KOPT-K1 (cell line): ENCODE measurements around the gene DVL3.
"Not testable (repeated sequence)": the region's sequence is repeated elsewhere in the genome, so short reads cannot be mapped to it uniquely, and the experiment has no call there.

Experiments used
- H3K27ac ChIP-seq: fragments of 200-600 bp; sonication (generic); 2 replicates; pipeline ENCODE4 v1.5.1; 2016; ENCODE audit warnings: antibody characterized with exemption, mild to moderate bottlenecking, low read depth, low read length; ENCODE audit not compliant: poor library complexity, severe bottlenecking
- H3K36me3 ChIP-seq: fragments of 200-600 bp; sonication (generic); 2 replicates; pipeline ENCODE4 v1.5.1; 2017; ENCODE audit warnings: antibody characterized with exemption, mild to moderate bottlenecking, low read length, moderate library complexity; ENCODE audit not compliant: insufficient read depth
- H3K9me3 ChIP-seq: fragments of 200-600 bp; sonication (generic); 2 replicates; pipeline ENCODE4 v1.5.1; 2017; ENCODE audit warnings: antibody characterized with exemption, low read length, mild to moderate bottlenecking; ENCODE audit not compliant: insufficient read depth, poor library complexity, severe bottlenecking

Gene DVL3

GRCh38 chr3:184154885-184155643 lies at the start of gene DVL3:
Gene DVL3 (plus strand): TSS chr3:184155377. CDS start chr3:184155636, 259 bp downstream.
- Histone ChIP-seq H3K27ac (peak within 1 kb of the TSS; percentile 66), H3K9me3 (no peaks in the 10 kb centered on the region), H3K36me3 (no peaks in the 10 kb centered on the region)

DNA sequence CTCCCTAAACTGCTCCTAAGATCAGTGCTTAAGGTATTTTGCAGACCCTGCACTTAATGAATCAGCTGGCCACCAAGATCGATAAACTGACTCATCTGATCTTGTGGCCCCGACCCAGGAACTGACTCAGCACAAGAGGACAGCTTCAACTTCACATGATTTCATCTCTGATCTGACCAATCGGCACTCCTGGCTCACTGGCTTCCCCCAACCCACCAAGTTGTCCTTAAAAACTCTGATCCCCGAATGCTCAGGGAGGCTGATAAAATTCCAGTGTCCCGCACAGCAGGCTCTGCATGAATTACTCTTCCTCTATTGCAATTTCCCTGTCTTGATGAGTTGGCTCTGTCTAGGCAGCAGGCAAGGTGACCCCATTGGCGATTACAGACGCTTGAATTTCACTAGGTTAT lies 44.9 kb upstream of the DVL3 start:
- Histone ChIP-seq H3K27ac (no peak overlapping the region), H3K9me3 (no peaks in the 10 kb centered on the region), H3K36me3 (no peaks in the 10 kb centered on the region)

DNA sequence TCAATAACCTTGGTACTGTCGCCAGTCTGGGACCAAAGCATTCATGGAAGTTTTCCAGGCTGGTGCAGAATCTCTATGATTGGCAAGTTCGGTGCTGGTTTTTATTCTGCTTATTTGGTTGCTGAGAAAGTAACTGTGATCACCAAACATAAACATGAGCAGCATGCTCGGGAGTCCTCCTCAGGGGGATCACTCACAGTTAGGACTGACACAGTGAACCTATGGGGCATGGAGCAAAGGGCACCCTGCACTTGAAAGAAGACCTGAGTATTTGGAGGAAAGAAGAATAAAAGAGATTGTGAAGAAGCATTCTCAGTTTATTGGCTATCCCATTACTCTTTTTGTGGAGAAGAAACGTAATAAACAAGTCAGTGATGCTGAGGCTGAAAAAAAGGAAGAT lies 39.2 kb upstream of the DVL3 start:
- no peak overlapping the region for H3K27ac ChIP-seq
- no peaks in the 10 kb centered on the region for H3K9me3 ChIP-seq
- no peaks in the 10 kb centered on the region for H3K36me3 ChIP-seq

DNA sequence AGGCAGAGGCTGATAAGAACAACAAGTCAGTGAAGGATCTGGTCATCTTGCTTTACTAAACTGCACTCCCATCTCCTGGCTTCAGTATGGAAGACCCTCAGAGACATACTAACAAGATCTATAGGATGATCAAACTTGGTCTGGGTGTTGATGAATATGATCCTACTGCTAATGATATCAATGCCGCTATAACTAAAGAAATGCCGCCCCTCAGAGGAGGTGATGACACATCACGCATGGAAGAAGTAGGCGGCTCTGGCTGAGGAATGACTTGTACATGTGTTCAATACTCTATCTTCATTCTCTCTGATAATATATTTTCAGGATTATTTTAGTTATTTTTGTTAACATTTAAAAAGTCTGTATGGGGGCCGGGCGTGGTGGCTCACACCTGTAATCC lies 37.5 kb upstream of the DVL3 start:
- Histone ChIP-seq H3K36me3 (no peaks in the 10 kb centered on the region), H3K27ac (no peak overlapping the region), H3K9me3 (no peaks in the 10 kb centered on the region)

- H3K9me3 ChIP-seq, H3K36me3 ChIP-seq, H3K27ac ChIP-seq: not testable (repeated sequence)
These were observed 34.1 kb upstream of the DVL3 start for GRCh38 chr3:184121031-184121430.

- Histone ChIP-seq H3K36me3 (no peaks in the 10 kb centered on the region), H3K9me3 (no peaks in the 10 kb centered on the region)
These were observed 29.2 kb upstream of the DVL3 start for GRCh38 chr3:184126006-184126405.

DNA sequence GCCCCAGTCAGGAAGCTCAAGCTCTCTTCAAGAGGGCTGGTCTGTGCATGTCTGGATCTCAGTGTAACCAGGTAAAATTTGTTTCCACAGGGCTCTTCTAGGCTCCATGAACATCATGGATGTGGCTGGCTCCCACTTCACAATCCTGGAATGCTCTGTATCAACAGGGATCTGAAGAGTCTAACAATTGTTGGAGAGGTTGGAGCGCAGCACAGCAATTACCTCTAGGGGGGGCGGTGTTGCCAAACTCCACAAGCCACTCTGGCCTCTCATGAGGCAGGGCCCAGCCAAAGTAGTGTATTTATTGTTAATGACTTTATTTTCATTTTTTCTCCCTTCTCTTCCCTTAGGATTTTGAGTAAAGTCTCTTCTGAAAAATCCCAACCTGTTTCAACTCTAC lies 26.2 kb upstream of the DVL3 start:
- Histone ChIP-seq H3K36me3 (no peaks in the 10 kb centered on the region), H3K27ac (no peak overlapping the region), H3K9me3 (no peaks in the 10 kb centered on the region)

More at GRCh38 chr3:184126006-184126405, 29.2 kb upstream of the DVL3 start:
- H3K27ac ChIP-seq = no peak overlapping the region

GRCh38 chr3:184132945-184133344 lies 22.2 kb upstream of the DVL3 start:
- Histone ChIP-seq H3K9me3 (no peaks in the 10 kb centered on the region), H3K27ac (no peak overlapping the region), H3K36me3 (peaks cover 15% of the 10 kb centered on the region)

DNA sequence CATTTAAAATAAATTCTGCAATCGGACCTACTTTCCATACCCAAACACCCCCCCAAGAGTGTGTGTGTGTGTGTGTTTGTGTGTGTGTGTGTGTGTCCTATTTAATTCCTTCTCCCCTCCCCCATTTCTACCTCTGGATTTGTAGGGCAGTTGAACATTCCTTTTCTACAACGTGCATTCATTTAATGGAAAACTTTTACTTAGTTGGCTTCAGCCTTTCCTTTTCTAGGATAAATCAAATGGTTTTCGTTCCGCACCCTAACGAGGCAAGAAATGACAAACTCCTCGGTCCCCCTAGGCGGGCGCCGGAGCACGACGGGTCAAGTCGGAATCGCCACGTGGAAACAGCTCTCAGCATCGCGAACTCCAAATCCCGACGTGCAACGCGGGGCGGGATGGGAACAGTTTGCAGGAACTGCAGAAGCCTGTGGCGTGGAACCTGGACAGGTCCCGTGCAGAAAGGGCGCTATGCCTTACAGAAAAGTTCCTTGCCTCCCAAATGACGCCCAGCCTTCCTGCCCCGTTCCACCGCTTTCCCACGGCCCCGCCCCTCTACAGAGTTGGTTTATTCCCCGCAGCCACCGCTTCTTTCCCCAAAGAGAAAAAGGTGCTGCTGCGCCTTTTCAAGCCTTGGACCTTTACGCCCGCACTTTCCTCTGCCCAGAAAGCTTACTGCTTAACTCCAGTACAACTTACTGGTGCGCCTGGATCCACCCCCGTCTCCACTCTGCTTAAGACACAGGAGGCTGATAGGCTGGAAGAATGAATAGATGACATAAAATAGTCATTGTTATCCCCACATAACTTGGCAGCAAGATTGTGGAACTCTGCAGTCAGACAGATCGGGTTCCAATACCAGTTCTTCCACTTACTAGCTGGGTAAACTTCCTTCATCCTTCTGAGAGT lies 21.1 kb upstream of the DVL3 start:
- no peaks in the 10 kb centered on the region for H3K9me3 ChIP-seq
- H3K36me3 ChIP-seq = peaks cover 24% of the 10 kb centered on the region
- peak overlapping the region; percentile 78 for H3K27ac ChIP-seq

DNA sequence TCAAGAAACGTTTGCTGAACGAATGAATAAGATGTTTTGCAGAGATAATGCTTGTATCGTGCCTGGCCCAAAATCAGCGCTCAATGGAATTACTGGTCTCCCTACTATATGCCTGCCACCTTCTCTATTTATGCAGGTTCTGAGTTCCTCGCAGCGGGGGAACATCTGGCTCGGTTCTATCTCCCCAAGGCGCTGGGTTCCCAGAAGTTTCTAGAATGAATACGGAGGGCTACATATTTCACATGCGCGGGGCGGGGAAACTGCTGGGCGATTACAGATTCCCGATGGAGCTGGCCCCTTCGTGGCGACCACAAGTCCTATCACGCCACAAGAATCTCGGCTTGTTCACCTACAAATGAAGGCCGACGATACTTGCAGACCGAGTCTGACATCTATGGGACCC lies 20.4 kb upstream of the DVL3 start:
- H3K9me3 ChIP-seq = no peaks in the 10 kb centered on the region
- peak overlapping the region; percentile 78 for H3K27ac ChIP-seq
- H3K36me3 ChIP-seq = peaks cover 24% of the 10 kb centered on the region

GRCh38 chr3:184135149-184135910 lies 19.8 kb upstream of the DVL3 start, which contains the start of gene EIF2B5:
Gene EIF2B5 (plus strand): TSS chr3:184135358. CDS start chr3:184135386, 28 bp downstream.
- Histone ChIP-seq H3K36me3 (peaks cover 30% of the 10 kb centered on the region), H3K27ac (peak within 1 kb of the TSS; percentile 78), H3K9me3 (no peaks in the 10 kb centered on the region)

GRCh38 chr3:184135911-184136260 lies 19.3 kb upstream of the DVL3 start:
- H3K27ac ChIP-seq = peak overlapping the region; percentile 78
- peaks cover 36% of the 10 kb centered on the region for H3K36me3 ChIP-seq
- no peaks in the 10 kb centered on the region for H3K9me3 ChIP-seq

- Histone ChIP-seq H3K27ac (no peak overlapping the region), H3K36me3 (peaks cover 81% of the 10 kb centered on the region), H3K9me3 (no peaks in the 10 kb centered on the region)
These were observed 14.7 kb upstream of the DVL3 start for GRCh38 chr3:184140436-184140835.

DNA sequence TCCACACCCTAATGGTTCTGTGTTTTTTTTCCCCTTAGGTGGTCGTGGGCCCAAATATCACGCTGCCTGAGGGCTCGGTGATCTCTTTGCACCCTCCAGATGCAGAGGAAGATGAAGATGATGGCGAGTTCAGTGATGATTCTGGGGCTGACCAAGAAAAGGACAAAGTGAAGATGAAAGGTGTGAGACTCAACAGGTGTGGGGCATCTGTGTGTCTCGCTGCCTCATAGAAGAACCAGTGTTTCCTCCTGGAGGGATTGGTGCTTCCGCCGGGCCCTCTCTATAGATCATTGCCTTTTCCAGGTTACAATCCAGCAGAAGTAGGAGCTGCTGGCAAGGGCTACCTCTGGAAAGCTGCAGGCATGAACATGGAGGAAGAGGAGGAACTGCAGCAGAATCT lies 13.0 kb upstream of the DVL3 start:
- peaks cover 87% of the 10 kb centered on the region for H3K36me3 ChIP-seq
- H3K27ac ChIP-seq = no peak overlapping the region
- H3K9me3 ChIP-seq = no peaks in the 10 kb centered on the region

DNA sequence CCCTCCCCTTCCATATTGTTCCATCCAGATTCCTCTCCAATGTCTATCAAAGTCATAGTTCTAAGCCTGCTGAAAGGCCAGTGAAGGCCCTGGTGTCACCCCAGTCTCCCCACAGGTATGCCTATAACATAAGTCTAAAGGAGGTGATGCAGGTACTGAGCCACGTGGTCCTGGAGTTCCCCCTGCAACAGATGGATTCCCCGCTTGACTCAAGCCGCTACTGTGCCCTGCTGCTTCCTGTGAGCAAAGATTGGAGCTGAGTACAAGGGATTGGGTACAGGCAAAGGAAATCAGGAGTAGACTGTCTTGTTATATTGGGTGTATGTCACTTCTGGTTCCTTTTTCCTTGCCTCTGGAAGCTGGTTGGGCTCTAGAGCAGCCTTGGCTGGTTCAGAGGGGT lies 11.8 kb upstream of the DVL3 start:
- no peak overlapping the region for H3K27ac ChIP-seq
- H3K36me3 ChIP-seq = peaks cover 76% of the 10 kb centered on the region
- H3K9me3 ChIP-seq = no peaks in the 10 kb centered on the region
